K562 (cell line): ENCODE data around the gene LRRC3B.

Source experiments
- CAMTA2 ChIP-seq: fragments of 250-450 bp; sonication (Bioruptor Pico); conservative IDR thresholded peaks from 2 replicates; pipeline ENCODE4 v1.5.1; 2022
- CEBPB ChIP-seq: fragments of 450-650 bp; IDR thresholded peaks from 2 replicates; pipeline ENCODE4 v1.6.1; 2016; ENCODE audit warnings: missing genetic modification characterization, missing compliant biosample characterization
- EGR1 ChIP-seq: fragments of 450-650 bp; conservative IDR thresholded peaks from 2 replicates; pipeline ENCODE4 v1.6.1; 2017; ENCODE audit warnings: mild to moderate bottlenecking
- ELF2 ChIP-seq: fragments of 250-450 bp; sonication (Bioruptor Pico); IDR thresholded peaks from 2 replicates; pipeline ENCODE4 v1.5.0; 2021; ENCODE audit warnings: mild to moderate bottlenecking
- EP300 ChIP-seq: IDR thresholded peaks from 2 replicates; pipeline ENCODE4 v1.6.1; 2012; ENCODE audit warnings: low read length, improper control_type of control experiment
- EZH2 ChIP-seq: IDR thresholded peaks from 2 replicates; pipeline ENCODE4 v1.6.1; 2012; ENCODE audit warnings: low read depth, mild to moderate bottlenecking, inconsistent platforms, low read length, borderline replicate concordance
- FOXJ3 ChIP-seq: sonication (generic); formaldehyde crosslinking; IDR thresholded peaks from 2 replicates; pipeline ENCODE4 v1.4.0; 2020; ENCODE audit warnings: mild to moderate bottlenecking, missing genetic modification reagents
- FOXK1 ChIP-seq: sonication (generic); formaldehyde crosslinking; IDR thresholded peaks from 2 replicates; pipeline ENCODE4 v1.8.0; 2022; ENCODE audit warnings: missing genetic modification reagents, mild to moderate bottlenecking, borderline replicate concordance
- HDAC6 ChIP-seq: IDR thresholded peaks from 2 replicates; pipeline ENCODE4 v1.6.1; 2012; ENCODE audit warnings: low read depth, mild to moderate bottlenecking, control low read depth, inconsistent platforms, low read length, moderate library complexity
- RBM39 ChIP-seq: fragments of 200-400 bp; formaldehyde crosslinking; optimal IDR thresholded peaks from 2 replicates; pipeline ENCODE3; 2018; ENCODE audit warnings: low read depth, low read length
- SIN3A ChIP-seq, 2 experiments: fragments of 150-350 bp in 1 of 2; IDR thresholded peaks; 2 replicates each; pipeline ENCODE4 v1.6.1; 2011 to 2016; ENCODE audit warnings: borderline replicate concordance in 2 of 2, low read depth in 2 of 2, low read length in 2 of 2, mild to moderate bottlenecking in 2 of 2, moderate library complexity in 2 of 2; ENCODE audit not compliant: control insufficient read depth in 1 of 2
- TBL1XR1 ChIP-seq, 2 experiments: IDR thresholded peaks; 2 replicates each; pipeline ENCODE4 v1.6.1; 2012; ENCODE audit warnings: improper control_type of control experiment in 2 of 2, low read length in 2 of 2, mild to moderate bottlenecking in 1 of 2
- ZNF354B ChIP-seq: fragments of 250-450 bp; sonication (Bioruptor Pico); IDR thresholded peaks from 2 replicates; pipeline ENCODE4 v1.4.0; 2020
- TF ChIP-seq, protein P1 (sequence below), 3 experiments: IDR thresholded peaks in 2 of 3; conservative IDR thresholded peaks in 1 of 3; 2 replicates each; pipeline ENCODE4 v1.5.1; 2011 to 2012; ENCODE audit warnings: low read length in 3 of 3, mild to moderate bottlenecking in 3 of 3, control low read depth in 2 of 3, improper control_type of control experiment in 1 of 3, inconsistent platforms in 1 of 3, low read depth in 1 of 3, mixed read lengths in 1 of 3, moderate library complexity in 1 of 3; ENCODE audit not compliant: insufficient read depth in 2 of 3

- TF ChIP-seq ELF2 (CRISPR knock-in tag) (no peak), RBM39 (no peak), SIN3A (IDR thresholded peaks at IDR 0.05; ENCODE audit: borderline replicate concordance in 2 of 2, control insufficient read depth in 1 of 2, low read depth in 2 of 2, low read length in 2 of 2) (no peak), CEBPB (no peak), ZNF354B (no peak), FOXJ3 (no peak), FOXK1 (CRISPR knock-in tag) (no peak), EP300 (no peak), TBL1XR1 (IDR thresholded peaks at IDR 0.05; ENCODE audit: low read length in 2 of 2) (no peak), HDAC6 (no peak), CAMTA2 (CRISPR knock-in tag) (no peak), EZH2 (no peak), EGR1 (no peak)
- TF ChIP-seq, protein P1, sequence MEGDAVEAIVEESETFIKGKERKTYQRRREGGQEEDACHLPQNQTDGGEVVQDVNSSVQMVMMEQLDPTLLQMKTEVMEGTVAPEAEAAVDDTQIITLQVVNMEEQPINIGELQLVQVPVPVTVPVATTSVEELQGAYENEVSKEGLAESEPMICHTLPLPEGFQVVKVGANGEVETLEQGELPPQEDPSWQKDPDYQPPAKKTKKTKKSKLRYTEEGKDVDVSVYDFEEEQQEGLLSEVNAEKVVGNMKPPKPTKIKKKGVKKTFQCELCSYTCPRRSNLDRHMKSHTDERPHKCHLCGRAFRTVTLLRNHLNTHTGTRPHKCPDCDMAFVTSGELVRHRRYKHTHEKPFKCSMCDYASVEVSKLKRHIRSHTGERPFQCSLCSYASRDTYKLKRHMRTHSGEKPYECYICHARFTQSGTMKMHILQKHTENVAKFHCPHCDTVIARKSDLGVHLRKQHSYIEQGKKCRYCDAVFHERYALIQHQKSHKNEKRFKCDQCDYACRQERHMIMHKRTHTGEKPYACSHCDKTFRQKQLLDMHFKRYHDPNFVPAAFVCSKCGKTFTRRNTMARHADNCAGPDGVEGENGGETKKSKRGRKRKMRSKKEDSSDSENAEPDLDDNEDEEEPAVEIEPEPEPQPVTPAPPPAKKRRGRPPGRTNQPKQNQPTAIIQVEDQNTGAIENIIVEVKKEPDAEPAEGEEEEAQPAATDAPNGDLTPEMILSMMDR (IDR thresholded peaks at IDR 0.05 in 2 of 3, conservative IDR thresholded peaks at IDR 0.05 in 1 of 3; ENCODE audit: insufficient read depth in 2 of 3, low read depth in 1 of 3, low read length in 3 of 3) = no peak
Measured at GRCh38 chr3:26718315-26718714, 95.7 kb downstream of the LRRC3B start.
